GM21723 (cell line): ENCODE measurements around the gene SORCS2.

Experiments
- ATAC-seq: cut with Tn5 transposase; IDR thresholded peaks from one replicate; pipeline ENCODE4 v1.9.1; 2021; ENCODE audit warnings: mild to moderate bottlenecking, moderate library complexity; ENCODE audit not compliant: unreplicated experiment

SORCS2 gene

GRCh38 chr4:7461230-7461629, 268.9 kb downstream of the SORCS2 start:
- no peak for ATAC-seq

- no peak for ATAC-seq
Measured at GRCh38 chr4:7462509-7462971, 270.2 kb downstream of the SORCS2 start.

GRCh38 chr4:7463566-7464258, 271.4 kb downstream of the SORCS2 start:
- no peak for ATAC-seq

GRCh38 chr4:7464259-7464655, 271.9 kb downstream of the SORCS2 start:
- no peak for ATAC-seq

- ATAC-seq: no peak
Measured at GRCh38 chr4:7465017-7465416, 272.7 kb downstream of the SORCS2 start.

GRCh38 chr4:7466215-7466614, 273.9 kb downstream of the SORCS2 start:
- ATAC-seq: no peak

- ATAC-seq: no peak
Measured at GRCh38 chr4:7466904-7467303, 274.6 kb downstream of the SORCS2 start.

GRCh38 chr4:7467471-7467870, 275.1 kb downstream of the SORCS2 start:
- ATAC-seq: no peak

GRCh38 chr4:7469023-7469422, 276.7 kb downstream of the SORCS2 start:
- ATAC-seq: no peak

- ATAC-seq: no peak
Measured at GRCh38 chr4:7470111-7470510, 277.8 kb downstream of the SORCS2 start.

- ATAC-seq: no peak
Measured at GRCh38 chr4:7470522-7471128, 278.3 kb downstream of the SORCS2 start.

GRCh38 chr4:7472442-7473013, 280.2 kb downstream of the SORCS2 start:
- no peak for ATAC-seq

- no peak for ATAC-seq
Measured at GRCh38 chr4:7473081-7473480, 280.7 kb downstream of the SORCS2 start.

GRCh38 chr4:7474320-7474719, 282.0 kb downstream of the SORCS2 start:
- ATAC-seq: no peak

- no peak for ATAC-seq
Measured at GRCh38 chr4:7475207-7475606, 282.9 kb downstream of the SORCS2 start.

GRCh38 chr4:7476820-7477219, 284.5 kb downstream of the SORCS2 start:
- ATAC-seq: no peak

GRCh38 chr4:7477695-7478094, 285.4 kb downstream of the SORCS2 start:
- ATAC-seq: no peak

GRCh38 chr4:7478665-7479064, 286.3 kb downstream of the SORCS2 start:
- ATAC-seq: no peak

GRCh38 chr4:7480423-7480822, 288.1 kb downstream of the SORCS2 start:
- ATAC-seq: no peak

GRCh38 chr4:7481227-7481626, 288.9 kb downstream of the SORCS2 start:
- ATAC-seq: no peak

- ATAC-seq: no peak
Measured at GRCh38 chr4:7485096-7485495, 292.8 kb downstream of the SORCS2 start.

GRCh38 chr4:7486101-7486500, 293.8 kb downstream of the SORCS2 start:
- ATAC-seq: no peak
